Endodermal cell (in vitro differentiated cells): ENCODE measurements around the gene MIF. TPM values are rescaled to one million over a fixed set of nuclear protein-coding genes. Genes with fewer than 3 reads are reported as not detected.
"Not testable (repeated sequence)": the region's sequence is repeated elsewhere in the genome, so short reads cannot be mapped to it uniquely, and the experiment has no call there.

Experiments
- DNase-seq: peaks from one replicate; pipeline ENCODE4 v3.0.0-alpha.2; 2017
- H3K27ac ChIP-seq: 2 replicates; pipeline ENCODE4 v1.5.1; 2013; ENCODE audit warnings: mild to moderate bottlenecking, low read depth, low read length, moderate library complexity
- H3K27me3 ChIP-seq: 2 replicates; pipeline ENCODE4 v1.6.1; 2013; ENCODE audit warnings: mild to moderate bottlenecking, low read length, moderate library complexity; ENCODE audit not compliant: insufficient read depth, control insufficient read depth, poor library complexity, severe bottlenecking
- H3K36me3 ChIP-seq: 2 replicates; pipeline ENCODE4 v1.7.0; 2013; ENCODE audit warnings: mild to moderate bottlenecking, low read length, moderate library complexity; ENCODE audit not compliant: control insufficient read depth, insufficient read depth
- H3K4me1 ChIP-seq: one replicate; pipeline ENCODE4 v1.7.0; 2013; ENCODE audit warnings: low read length; ENCODE audit not compliant: control insufficient read depth, insufficient read depth
- H3K4me3 ChIP-seq: 2 replicates; pipeline ENCODE4 v1.5.1; 2013; ENCODE audit warnings: mild to moderate bottlenecking, low read length, moderate library complexity
- H3K9ac ChIP-seq: 2 replicates; pipeline ENCODE4 v1.6.1; 2013; ENCODE audit warnings: mild to moderate bottlenecking, low read length, moderate library complexity; ENCODE audit not compliant: poor library complexity, severe bottlenecking; ENCODE audit errors: extremely low read depth
- H3K9me3 ChIP-seq: 2 replicates; pipeline ENCODE4 v1.6.1; 2013; ENCODE audit warnings: mild to moderate bottlenecking, low read length, moderate library complexity; ENCODE audit not compliant: control insufficient read depth
- H3K27ac Mint-ChIP-seq: 2 replicates; pipeline ENCODE4 v1.8.0; 2020; ENCODE audit warnings: mixed read lengths
- H3K27me3 Mint-ChIP-seq: 2 replicates; pipeline ENCODE4 v1.8.0; 2021; ENCODE audit warnings: mild to moderate bottlenecking, mixed read lengths; ENCODE audit not compliant: insufficient read depth
- H3K36me3 Mint-ChIP-seq: 2 replicates; pipeline ENCODE4 v1.8.0; 2020; ENCODE audit warnings: low read depth, mixed read lengths
- H3K4me1 Mint-ChIP-seq: 2 replicates; pipeline ENCODE4 v1.8.0; 2020; ENCODE audit warnings: mixed read lengths
- H3K4me3 Mint-ChIP-seq: 2 replicates; pipeline ENCODE4 v1.8.0; 2020; ENCODE audit warnings: mild to moderate bottlenecking, moderate library complexity, mixed read lengths
- H3K9me3 Mint-ChIP-seq: 2 replicates; pipeline ENCODE4 v1.8.0; 2020; ENCODE audit warnings: mild to moderate bottlenecking, mixed read lengths
- CTCF ChIP-seq: fragments of 200-600 bp; sonication (generic); conservative IDR thresholded peaks from 2 replicates; pipeline ENCODE4 v1.5.0; 2021; ENCODE audit warnings: antibody characterized with exemption, mild to moderate bottlenecking
- WGBS, 2 experiments: methylation state at CpG; one replicate each; pipeline versions ENCODE4 v1.1.5 to v1.1.7; 2013; ENCODE audit warnings: missing lambda C conversion rate in 2 of 2, mixed read lengths in 1 of 2; ENCODE audit not compliant: insufficient coverage in 1 of 2, insufficient read length in 1 of 2; 5-methylcytosine and 5-hydroxymethylcytosine counted together
- total RNA-seq, 2 donors: library from RNA; stranded (reverse); fragmentation: NEBNext Ultra II Directional in 1 of 2; extraction: Animal tissue kit (Norgen Biotek cat#: 25700) in 1 of 2; gene quantifications; 2 replicates in 1 of 2; 3 replicates in 1 of 2; pipeline ENCODE4 v1.2.1, GENCODE V29; 2021

MIF gene
- total RNA-seq, 2 donors from 2014 or later: 722 to 753 TPM

- H3K27ac Mint-ChIP-seq: no peak overlapping the region
- Histone ChIP-seq H3K36me3 (no peaks in the 10 kb centered on the region), H3K27ac (no peak overlapping the region), H3K9ac (no peak overlapping the region), H3K27me3 (no peaks in the 10 kb centered on the region), H3K4me3 (no peak overlapping the region), H3K9me3 (peaks cover 10% of the 10 kb centered on the region), H3K4me1 (no peaks in the 10 kb centered on the region)
- no peak for TF ChIP-seq CTCF
- H3K27me3 Mint-ChIP-seq: no peaks in the 10 kb centered on the region
- no peak overlapping the region for H3K4me3 Mint-ChIP-seq
- H3K4me1 Mint-ChIP-seq: peaks cover 4% of the 10 kb centered on the region
- H3K9me3 Mint-ChIP-seq: peaks cover 5% of the 10 kb centered on the region
- peaks cover 30% of the 10 kb centered on the region for H3K36me3 Mint-ChIP-seq
- no peak for DNase-seq
- WGBS, 2 experiments: 95 to 100% methylated on average over 1 to 3 of the region's 3 CpGs
These were observed 21.1 kb downstream of the MIF start for GRCh38 chr22:23915290-23915689.

DNA sequence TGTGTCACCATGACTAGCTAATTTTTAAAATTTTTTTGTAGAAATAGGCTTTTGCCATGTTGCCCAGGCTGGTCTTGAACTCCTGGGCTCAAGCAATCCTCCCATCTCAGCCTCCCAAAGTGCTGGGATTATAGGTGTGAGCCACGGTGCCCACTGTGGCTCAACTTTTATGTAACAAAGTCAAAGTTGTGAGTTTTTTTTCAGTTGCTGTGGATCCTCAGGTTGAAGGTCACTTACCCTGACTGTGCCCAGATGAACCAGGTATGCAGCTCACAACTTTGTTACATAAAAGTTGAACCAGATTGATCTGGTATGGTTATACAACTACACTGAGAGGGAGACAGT lies 26.1 kb downstream of the MIF start:
- H3K9ac ChIP-seq, H3K27ac ChIP-seq, H3K4me1 Mint-ChIP-seq, H3K27me3 ChIP-seq, H3K27me3 Mint-ChIP-seq, H3K4me3 ChIP-seq, H3K9me3 Mint-ChIP-seq, H3K4me1 ChIP-seq, H3K27ac Mint-ChIP-seq, H3K4me3 Mint-ChIP-seq: not testable (repeated sequence)
- 89% methylated on average over 1 of the region's 1 CpG; no CpG with 5 or more reads in 1 of the 2 experiments for WGBS, 2 experiments
- peaks cover 15% of the 10 kb centered on the region for H3K9me3 ChIP-seq
- H3K36me3 ChIP-seq: peaks cover 16% of the 10 kb centered on the region
- DNase-seq: peak; percentile 3
- peaks cover 53% of the 10 kb centered on the region for H3K36me3 Mint-ChIP-seq

- H3K4me1 ChIP-seq, H3K9ac ChIP-seq, H3K27me3 ChIP-seq, H3K4me3 Mint-ChIP-seq, H3K27ac ChIP-seq, H3K4me3 ChIP-seq, H3K4me1 Mint-ChIP-seq, DNase-seq, H3K27me3 Mint-ChIP-seq: not testable (repeated sequence)
- H3K9me3 Mint-ChIP-seq: peaks cover 19% of the 10 kb centered on the region
- whole genome bisulfite sequencing, 2 experiments: 93% methylated on average over 12 to 13 of the region's 13 CpGs
- peak overlapping the region; percentile 55 for H3K27ac Mint-ChIP-seq
- peaks cover 27% of the 10 kb centered on the region for H3K36me3 ChIP-seq
- peaks cover 66% of the 10 kb centered on the region for H3K36me3 Mint-ChIP-seq
- peaks cover 27% of the 10 kb centered on the region for H3K9me3 ChIP-seq
These were observed 27.5 kb downstream of the MIF start for GRCh38 chr22:23921586-23922201.

DNA sequence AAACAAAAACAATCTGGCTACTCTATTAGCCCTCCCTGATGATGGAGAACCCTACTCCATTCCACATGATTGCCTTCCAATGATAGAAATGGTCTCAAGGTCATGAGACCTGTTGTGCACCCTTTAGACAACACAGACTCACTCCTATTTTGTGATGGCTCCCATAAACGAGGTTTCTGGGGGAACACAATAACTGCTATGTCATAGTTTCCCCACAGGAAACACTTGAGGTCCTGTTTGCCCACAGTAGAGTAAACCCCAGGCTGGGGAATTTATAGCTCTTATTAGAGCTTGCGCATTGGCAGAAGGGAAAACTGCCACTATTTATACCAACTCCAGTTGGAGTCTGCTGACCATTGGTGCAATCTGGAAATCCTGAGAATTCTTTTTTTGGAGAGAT lies 28.7 kb downstream of the MIF start:
- Mint-ChIP-seq H3K4me1 (no peaks in the 10 kb centered on the region), H3K9me3 (peaks cover 21% of the 10 kb centered on the region), H3K36me3 (peaks cover 72% of the 10 kb centered on the region), H3K27ac (no peak overlapping the region), H3K27me3 (no peaks in the 10 kb centered on the region), H3K4me3 (no peak overlapping the region)
- Histone ChIP-seq H3K36me3 (peaks cover 30% of the 10 kb centered on the region), H3K9me3 (peaks cover 39% of the 10 kb centered on the region), H3K9ac (no peak overlapping the region), H3K27ac (no peak overlapping the region), H3K4me3 (no peak overlapping the region), H3K4me1 (no peaks in the 10 kb centered on the region), H3K27me3 (no peaks in the 10 kb centered on the region)
- 93 to 100% methylated on average over 1 to 2 of the region's 2 CpGs for WGBS, 2 experiments
- DNase-seq: no peak
- no peak for TF ChIP-seq CTCF
